ENCODE data around the gene GNPDA2. TPM values are rescaled to one million over a fixed set of nuclear protein-coding genes. Genes with fewer than 3 reads are reported as not detected.

Gene GNPDA2
- total RNA-seq, 4 donors from 2014 or later, result 6.3 to 13.3 (median 9.9) TPM

DNA sequence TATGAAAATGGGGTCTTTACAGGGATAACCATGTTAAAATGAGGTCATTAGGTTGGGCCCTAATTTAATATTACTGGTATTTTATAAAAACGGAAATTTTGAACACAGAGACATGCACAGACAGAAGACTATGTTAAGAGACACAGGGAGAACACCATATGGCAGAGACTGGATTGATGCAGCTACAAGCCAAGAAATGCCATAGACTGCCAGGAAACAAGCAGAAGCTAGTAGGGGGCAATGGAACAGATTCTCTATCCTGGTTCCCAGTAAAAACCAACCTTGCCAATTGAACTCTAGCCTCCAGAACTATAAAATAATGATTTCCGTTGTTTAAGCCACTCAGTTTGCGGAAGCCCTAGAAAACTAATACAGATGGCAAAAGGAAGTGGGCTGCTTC is 54.7 kb downstream of the GNPDA2 start:
- Histone ChIP-seq H3K36me3 (no peaks in the 10 kb centered on the region), H3K9me3 (no peaks in the 10 kb centered on the region), H3K4me3 (no peak overlapping the region), H3K27ac (no peak overlapping the region), H3K4me1 (no peaks in the 10 kb centered on the region), H3K27me3 (no peaks in the 10 kb centered on the region)
- no peak for DNase-seq
- no peak for TF ChIP-seq POLR2A (IDR thresholded peaks at IDR 0.05)
- TF ChIP-seq, protein P1, sequence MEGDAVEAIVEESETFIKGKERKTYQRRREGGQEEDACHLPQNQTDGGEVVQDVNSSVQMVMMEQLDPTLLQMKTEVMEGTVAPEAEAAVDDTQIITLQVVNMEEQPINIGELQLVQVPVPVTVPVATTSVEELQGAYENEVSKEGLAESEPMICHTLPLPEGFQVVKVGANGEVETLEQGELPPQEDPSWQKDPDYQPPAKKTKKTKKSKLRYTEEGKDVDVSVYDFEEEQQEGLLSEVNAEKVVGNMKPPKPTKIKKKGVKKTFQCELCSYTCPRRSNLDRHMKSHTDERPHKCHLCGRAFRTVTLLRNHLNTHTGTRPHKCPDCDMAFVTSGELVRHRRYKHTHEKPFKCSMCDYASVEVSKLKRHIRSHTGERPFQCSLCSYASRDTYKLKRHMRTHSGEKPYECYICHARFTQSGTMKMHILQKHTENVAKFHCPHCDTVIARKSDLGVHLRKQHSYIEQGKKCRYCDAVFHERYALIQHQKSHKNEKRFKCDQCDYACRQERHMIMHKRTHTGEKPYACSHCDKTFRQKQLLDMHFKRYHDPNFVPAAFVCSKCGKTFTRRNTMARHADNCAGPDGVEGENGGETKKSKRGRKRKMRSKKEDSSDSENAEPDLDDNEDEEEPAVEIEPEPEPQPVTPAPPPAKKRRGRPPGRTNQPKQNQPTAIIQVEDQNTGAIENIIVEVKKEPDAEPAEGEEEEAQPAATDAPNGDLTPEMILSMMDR (IDR thresholded peaks at IDR 0.05), result no peak

DNA sequence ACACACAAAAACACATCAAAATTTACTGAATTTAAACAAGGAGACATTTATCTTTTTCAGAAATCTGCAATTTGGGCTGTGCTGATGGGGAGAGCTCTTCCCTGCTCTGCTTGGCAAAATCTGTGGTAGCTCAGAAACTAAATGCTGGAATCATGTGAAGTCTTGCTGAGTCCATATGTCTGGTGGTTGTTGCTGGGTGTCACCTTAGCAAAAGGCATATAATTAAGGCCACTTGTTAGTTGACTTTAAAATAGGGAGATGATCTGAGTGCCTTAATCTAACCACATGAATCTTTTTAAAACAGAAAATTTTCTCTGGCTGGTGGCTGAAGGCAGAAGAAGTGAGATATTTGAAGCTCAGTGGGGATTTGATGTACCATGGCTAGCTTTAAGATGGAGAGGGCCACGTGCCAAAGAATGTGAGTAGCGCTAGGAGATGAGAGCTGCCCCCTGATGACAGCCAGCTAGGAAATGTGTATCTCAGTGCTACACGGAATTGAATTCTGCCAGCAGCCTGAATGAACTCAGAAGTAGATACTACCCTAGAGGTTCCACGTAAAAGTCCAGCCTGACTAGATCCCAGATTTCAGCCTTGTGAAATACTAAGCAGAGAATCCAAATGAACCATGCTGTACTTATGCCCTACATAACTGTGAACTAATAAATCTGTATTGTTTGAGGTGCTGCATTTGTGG is 55.7 kb downstream of the GNPDA2 start:
- no peak for DNase-seq
- Histone ChIP-seq H3K27ac (no peak overlapping the region), H3K27me3 (no peaks in the 10 kb centered on the region), H3K4me3 (no peak overlapping the region), H3K9me3 (no peaks in the 10 kb centered on the region), H3K36me3 (no peaks in the 10 kb centered on the region), H3K4me1 (no peaks in the 10 kb centered on the region)
- TF ChIP-seq POLR2A (IDR thresholded peaks at IDR 0.05), result no peak
- TF ChIP-seq, protein P1 (IDR thresholded peaks at IDR 0.05), result no peak

DNA sequence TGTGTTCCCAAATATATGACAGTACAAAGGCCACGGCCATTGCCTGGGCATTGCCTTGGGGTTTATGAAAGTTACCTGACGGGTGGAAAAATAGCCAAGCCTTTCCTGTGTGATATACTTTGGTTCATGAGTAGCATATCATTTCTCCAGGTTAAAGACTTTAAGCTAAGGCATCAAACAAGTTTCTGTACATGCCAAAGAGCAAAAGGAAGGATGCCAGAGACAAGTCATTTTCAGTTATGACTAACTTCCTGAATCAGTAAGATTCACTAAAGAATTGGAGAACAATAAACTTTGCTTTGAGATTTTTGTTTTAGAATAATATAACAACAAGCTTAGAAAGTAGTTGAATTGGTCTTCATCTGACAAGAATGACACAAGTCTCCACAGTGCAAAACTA is 57.8 kb downstream of the GNPDA2 start:
- Histone ChIP-seq H3K4me3 (no peak overlapping the region), H3K4me1 (no peaks in the 10 kb centered on the region), H3K36me3 (no peaks in the 10 kb centered on the region), H3K27me3 (no peaks in the 10 kb centered on the region), H3K9me3 (no peaks in the 10 kb centered on the region), H3K27ac (no peak overlapping the region)
- TF ChIP-seq, protein P1 (IDR thresholded peaks at IDR 0.05), result no peak
- no peak for TF ChIP-seq POLR2A (IDR thresholded peaks at IDR 0.05)
- no peak for DNase-seq

DNA sequence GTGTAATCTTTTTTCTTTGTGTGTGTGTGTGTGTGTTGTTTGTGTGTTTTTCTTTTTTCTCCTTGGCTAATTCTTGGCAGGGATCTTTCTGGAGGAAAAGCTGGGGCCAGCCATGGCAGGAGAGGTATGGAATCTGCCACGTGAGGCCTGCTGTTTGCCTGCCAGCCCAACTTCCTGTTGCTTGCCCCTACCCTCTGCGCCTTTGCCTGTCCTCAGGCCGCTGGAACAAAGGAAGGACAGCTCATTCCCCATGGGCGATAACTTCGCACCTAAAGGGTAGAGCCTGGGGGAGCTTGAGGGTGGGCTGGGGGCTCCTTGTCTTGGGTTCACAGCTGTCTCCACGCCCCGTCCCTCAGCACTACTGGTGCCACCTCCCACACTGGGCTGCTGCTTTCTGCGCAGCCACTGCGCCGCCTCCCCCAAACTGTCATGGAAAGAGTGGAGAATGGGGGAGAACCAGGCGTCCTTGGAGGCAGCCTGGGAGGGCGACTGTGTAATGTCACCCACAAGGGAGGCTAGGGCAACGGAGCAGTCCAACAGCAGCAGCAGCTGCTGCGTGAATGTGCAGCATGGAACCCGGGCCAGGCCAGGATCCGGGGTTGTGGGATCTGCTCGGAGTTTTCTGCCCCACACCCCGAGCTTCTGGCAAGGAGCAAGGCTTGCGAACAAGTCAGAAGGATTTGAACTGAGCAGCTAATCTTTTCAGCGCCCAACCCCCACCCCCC is 62.7 kb downstream of the GNPDA2 start:
- no peak for DNase-seq
- Histone ChIP-seq H3K4me1 (no peaks in the 10 kb centered on the region), H3K9me3 (no peaks in the 10 kb centered on the region), H3K27me3 (no peaks in the 10 kb centered on the region), H3K4me3 (no peak overlapping the region), H3K27ac (no peak overlapping the region), H3K36me3 (no peaks in the 10 kb centered on the region)
- no peak for TF ChIP-seq POLR2A (IDR thresholded peaks at IDR 0.05)
- TF ChIP-seq, protein P1 (IDR thresholded peaks at IDR 0.05), result no peak

DNA sequence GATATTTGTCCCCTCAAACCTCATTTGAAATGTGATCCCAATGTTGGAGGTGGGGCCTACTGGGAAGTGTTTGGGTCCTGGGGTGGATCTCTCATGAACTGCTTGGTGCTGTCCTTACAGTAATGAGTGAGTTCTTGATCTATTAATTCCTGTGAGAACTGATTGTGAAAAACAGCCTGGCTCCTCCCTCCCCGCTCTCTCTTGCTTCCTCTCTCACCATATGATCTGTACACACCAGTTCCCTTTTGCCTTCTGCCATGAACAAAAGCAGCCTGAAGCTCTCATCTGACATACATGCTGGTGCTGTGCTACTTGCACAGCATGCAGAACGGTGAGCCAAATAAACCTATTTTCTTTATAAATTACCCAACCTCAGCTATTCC is 63.7 kb downstream of the GNPDA2 start:
- TF ChIP-seq, protein P1 (IDR thresholded peaks at IDR 0.05), result no peak
- TF ChIP-seq POLR2A (IDR thresholded peaks at IDR 0.05), result no peak
- no peaks in the 10 kb centered on the region for H3K4me1 ChIP-seq
- no peak for DNase-seq

More for the DNA sequence above, 63.7 kb downstream of the GNPDA2 start:
- Histone ChIP-seq H3K36me3 (no peaks in the 10 kb centered on the region), H3K27me3 (no peaks in the 10 kb centered on the region), H3K4me3 (no peak overlapping the region), H3K27ac (no peak overlapping the region), H3K9me3 (no peaks in the 10 kb centered on the region)
